Measurements from ENCODE around the gene SNAPC3.

The SNAPC3 gene

GRCh38 chr9:15469406-15469805, 46.7 kb downstream of the SNAPC3 start:
- TF ChIP-seq YY1 (IDR thresholded peaks at IDR 0.05; ENCODE audit: low read depth): no peak
- TF ChIP-seq ZBTB7A (IDR thresholded peaks at IDR 0.05; ENCODE audit: low read depth): no peak
- TF ChIP-seq CEBPB (IDR thresholded peaks at IDR 0.05): no peak
- no peak for TF ChIP-seq FOXM1 (IDR thresholded peaks at IDR 0.05; ENCODE audit: borderline replicate concordance, low read depth)
- no peak for TF ChIP-seq EGR1 (IDR thresholded peaks at IDR 0.05)
- no peak for TF ChIP-seq CREB1 (IDR thresholded peaks at IDR 0.05; ENCODE audit: low read depth)
- TF ChIP-seq TAF1 (IDR thresholded peaks at IDR 0.05; ENCODE audit: low read depth): no peak
- TF ChIP-seq EP300 (IDR thresholded peaks at IDR 0.05; ENCODE audit: borderline replicate concordance): no peak
- TF ChIP-seq TCF12 (IDR thresholded peaks at IDR 0.05; ENCODE audit: low read depth): no peak
- TF ChIP-seq NFIC (IDR thresholded peaks at IDR 0.05): no peak
- TF ChIP-seq RAD21 (IDR thresholded peaks at IDR 0.05; ENCODE audit: low read depth): no peak
- TF ChIP-seq, protein P1, sequence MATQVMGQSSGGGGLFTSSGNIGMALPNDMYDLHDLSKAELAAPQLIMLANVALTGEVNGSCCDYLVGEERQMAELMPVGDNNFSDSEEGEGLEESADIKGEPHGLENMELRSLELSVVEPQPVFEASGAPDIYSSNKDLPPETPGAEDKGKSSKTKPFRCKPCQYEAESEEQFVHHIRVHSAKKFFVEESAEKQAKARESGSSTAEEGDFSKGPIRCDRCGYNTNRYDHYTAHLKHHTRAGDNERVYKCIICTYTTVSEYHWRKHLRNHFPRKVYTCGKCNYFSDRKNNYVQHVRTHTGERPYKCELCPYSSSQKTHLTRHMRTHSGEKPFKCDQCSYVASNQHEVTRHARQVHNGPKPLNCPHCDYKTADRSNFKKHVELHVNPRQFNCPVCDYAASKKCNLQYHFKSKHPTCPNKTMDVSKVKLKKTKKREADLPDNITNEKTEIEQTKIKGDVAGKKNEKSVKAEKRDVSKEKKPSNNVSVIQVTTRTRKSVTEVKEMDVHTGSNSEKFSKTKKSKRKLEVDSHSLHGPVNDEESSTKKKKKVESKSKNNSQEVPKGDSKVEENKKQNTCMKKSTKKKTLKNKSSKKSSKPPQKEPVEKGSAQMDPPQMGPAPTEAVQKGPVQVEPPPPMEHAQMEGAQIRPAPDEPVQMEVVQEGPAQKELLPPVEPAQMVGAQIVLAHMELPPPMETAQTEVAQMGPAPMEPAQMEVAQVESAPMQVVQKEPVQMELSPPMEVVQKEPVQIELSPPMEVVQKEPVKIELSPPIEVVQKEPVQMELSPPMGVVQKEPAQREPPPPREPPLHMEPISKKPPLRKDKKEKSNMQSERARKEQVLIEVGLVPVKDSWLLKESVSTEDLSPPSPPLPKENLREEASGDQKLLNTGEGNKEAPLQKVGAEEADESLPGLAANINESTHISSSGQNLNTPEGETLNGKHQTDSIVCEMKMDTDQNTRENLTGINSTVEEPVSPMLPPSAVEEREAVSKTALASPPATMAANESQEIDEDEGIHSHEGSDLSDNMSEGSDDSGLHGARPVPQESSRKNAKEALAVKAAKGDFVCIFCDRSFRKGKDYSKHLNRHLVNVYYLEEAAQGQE (IDR thresholded peaks at IDR 0.05; ENCODE audit: low read depth): no peak
- TF ChIP-seq USF1 (IDR thresholded peaks at IDR 0.05): no peak
- TF ChIP-seq TEAD4 (IDR thresholded peaks at IDR 0.05): no peak
- no peak for TF ChIP-seq MAX (IDR thresholded peaks at IDR 0.05)

- TF ChIP-seq CREB1 (IDR thresholded peaks at IDR 0.05; ENCODE audit: low read depth) (no peak), YY1 (IDR thresholded peaks at IDR 0.05; ENCODE audit: low read depth) (no peak)
Observed at GRCh38 chr9:15469862-15470261, 47.2 kb downstream of the SNAPC3 start.

- TF ChIP-seq TCF12 (IDR thresholded peaks at IDR 0.05; ENCODE audit: low read depth): no peak
- TF ChIP-seq TEAD4 (IDR thresholded peaks at IDR 0.05): no peak
- no peak for TF ChIP-seq CREB1 (IDR thresholded peaks at IDR 0.05; ENCODE audit: low read depth)
- TF ChIP-seq NFIC (IDR thresholded peaks at IDR 0.05): no peak
- TF ChIP-seq YY1 (IDR thresholded peaks at IDR 0.05; ENCODE audit: low read depth): no peak
- no peak for TF ChIP-seq CEBPB (IDR thresholded peaks at IDR 0.05)
- no peak for TF ChIP-seq MAX (IDR thresholded peaks at IDR 0.05)
- no peak for TF ChIP-seq USF1 (IDR thresholded peaks at IDR 0.05)
- TF ChIP-seq, protein P1 (IDR thresholded peaks at IDR 0.05; ENCODE audit: low read depth): no peak
- no peak for TF ChIP-seq TAF1 (IDR thresholded peaks at IDR 0.05; ENCODE audit: low read depth)
- no peak for TF ChIP-seq ZBTB7A (IDR thresholded peaks at IDR 0.05; ENCODE audit: low read depth)
Observed at GRCh38 chr9:15475923-15476536, 53.4 kb downstream of the SNAPC3 start.

DNA sequence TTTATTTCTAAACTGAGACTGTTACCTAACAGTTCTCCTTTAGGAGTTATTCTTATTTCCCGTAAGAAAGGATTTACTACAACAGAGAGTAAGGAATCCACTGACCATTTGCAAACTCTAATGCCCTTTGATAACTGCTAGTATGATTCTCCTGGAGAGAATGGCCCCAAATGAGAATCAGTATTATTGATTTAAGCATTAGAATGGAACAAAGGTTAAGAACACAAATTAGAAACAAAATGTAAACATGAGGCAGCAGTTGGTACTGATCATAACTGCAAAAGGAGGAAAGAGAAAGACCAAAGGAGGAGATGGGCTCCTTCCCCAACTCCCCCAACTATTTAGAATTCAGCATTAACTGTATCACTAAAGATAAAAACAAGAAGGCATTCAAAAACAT, 57.4 kb downstream of the SNAPC3 start:
- no peak for TF ChIP-seq RAD21 (IDR thresholded peaks at IDR 0.05; ENCODE audit: low read depth)
- no peak for TF ChIP-seq CREB1 (IDR thresholded peaks at IDR 0.05; ENCODE audit: low read depth)
- TF ChIP-seq FOXM1 (IDR thresholded peaks at IDR 0.05; ENCODE audit: borderline replicate concordance, low read depth): no peak
- TF ChIP-seq USF1 (IDR thresholded peaks at IDR 0.05): no peak
- TF ChIP-seq TEAD4 (IDR thresholded peaks at IDR 0.05): no peak
- TF ChIP-seq NFIC (IDR thresholded peaks at IDR 0.05): no peak
- TF ChIP-seq MAX (IDR thresholded peaks at IDR 0.05): no peak
- TF ChIP-seq EGR1 (IDR thresholded peaks at IDR 0.05): no peak
- TF ChIP-seq EP300 (IDR thresholded peaks at IDR 0.05; ENCODE audit: borderline replicate concordance): no peak
- TF ChIP-seq YY1 (IDR thresholded peaks at IDR 0.05; ENCODE audit: low read depth): no peak
- TF ChIP-seq CEBPB (IDR thresholded peaks at IDR 0.05): no peak
- TF ChIP-seq ZBTB7A (IDR thresholded peaks at IDR 0.05; ENCODE audit: low read depth): no peak
- TF ChIP-seq TCF12 (IDR thresholded peaks at IDR 0.05; ENCODE audit: low read depth): no peak
- TF ChIP-seq TAF1 (IDR thresholded peaks at IDR 0.05; ENCODE audit: low read depth): no peak

- no peak for TF ChIP-seq TAF1 (IDR thresholded peaks at IDR 0.05; ENCODE audit: low read depth)
- TF ChIP-seq TEAD4 (IDR thresholded peaks at IDR 0.05): no peak
- TF ChIP-seq ZBTB7A (IDR thresholded peaks at IDR 0.05; ENCODE audit: low read depth): no peak
- no peak for TF ChIP-seq RAD21 (IDR thresholded peaks at IDR 0.05; ENCODE audit: low read depth)
- no peak for TF ChIP-seq FOXM1 (IDR thresholded peaks at IDR 0.05; ENCODE audit: borderline replicate concordance, low read depth)
- no peak for TF ChIP-seq CREB1 (IDR thresholded peaks at IDR 0.05; ENCODE audit: low read depth)
- TF ChIP-seq TCF12 (IDR thresholded peaks at IDR 0.05; ENCODE audit: low read depth): no peak
- no peak for TF ChIP-seq MAX (IDR thresholded peaks at IDR 0.05)
- no peak for TF ChIP-seq YY1 (IDR thresholded peaks at IDR 0.05; ENCODE audit: low read depth)
Observed at GRCh38 chr9:15482146-15482545, 59.5 kb downstream of the SNAPC3 start.

Data from Ishikawa (cell line).